Measurements from ENCODE around the gene SH2B3.
A peak's percentile ranks its signal among the peaks of the same experiment; 100 is the strongest.
"Not testable (repeated sequence)": the region's sequence is repeated elsewhere in the genome, so short reads cannot be mapped to it uniquely, and the experiment has no call there.

Gene SH2B3

DNA sequence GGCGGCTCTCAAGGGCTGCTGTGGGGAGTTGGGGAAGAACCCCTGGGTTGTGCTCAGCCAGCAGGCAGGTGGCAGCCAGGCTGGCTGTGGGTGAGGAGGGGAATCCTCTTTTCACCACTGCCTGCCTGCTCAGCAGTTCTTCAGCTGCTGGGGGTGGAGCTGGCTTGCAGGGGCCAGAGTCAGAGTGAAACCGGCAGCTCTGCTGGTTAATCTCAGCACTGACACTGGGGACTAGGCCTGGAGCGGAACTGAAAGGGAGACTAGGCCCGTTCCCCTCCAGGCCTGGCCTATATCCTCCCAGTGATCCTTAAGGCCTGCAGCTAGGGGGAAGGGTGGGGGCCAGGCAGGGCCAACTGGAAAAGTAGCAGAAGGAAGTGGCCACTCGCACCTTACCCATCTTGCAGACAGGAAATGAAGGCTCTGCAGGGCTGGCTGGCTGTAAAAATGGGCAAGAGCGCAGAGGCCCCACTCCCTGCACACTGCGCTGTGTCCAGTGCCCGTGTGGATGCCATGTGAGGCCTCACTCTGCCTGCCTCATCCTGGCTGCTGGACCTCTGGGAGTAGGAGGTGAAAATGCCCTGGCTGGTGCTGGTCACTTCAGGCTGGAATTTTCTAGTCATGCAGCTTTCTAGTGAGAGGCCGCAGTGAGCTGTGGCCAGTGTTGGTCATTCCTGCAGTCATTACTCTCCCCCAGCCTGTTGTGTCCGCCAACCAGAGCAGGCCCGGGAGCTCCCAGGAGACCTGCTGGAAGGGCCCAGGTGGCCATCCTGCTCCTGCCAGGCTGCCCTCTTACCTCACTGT lies 39.4 kb downstream of the SH2B3 start:
- DNase-seq (ENCODE audit: low spot score): peak; percentile 60

DNA sequence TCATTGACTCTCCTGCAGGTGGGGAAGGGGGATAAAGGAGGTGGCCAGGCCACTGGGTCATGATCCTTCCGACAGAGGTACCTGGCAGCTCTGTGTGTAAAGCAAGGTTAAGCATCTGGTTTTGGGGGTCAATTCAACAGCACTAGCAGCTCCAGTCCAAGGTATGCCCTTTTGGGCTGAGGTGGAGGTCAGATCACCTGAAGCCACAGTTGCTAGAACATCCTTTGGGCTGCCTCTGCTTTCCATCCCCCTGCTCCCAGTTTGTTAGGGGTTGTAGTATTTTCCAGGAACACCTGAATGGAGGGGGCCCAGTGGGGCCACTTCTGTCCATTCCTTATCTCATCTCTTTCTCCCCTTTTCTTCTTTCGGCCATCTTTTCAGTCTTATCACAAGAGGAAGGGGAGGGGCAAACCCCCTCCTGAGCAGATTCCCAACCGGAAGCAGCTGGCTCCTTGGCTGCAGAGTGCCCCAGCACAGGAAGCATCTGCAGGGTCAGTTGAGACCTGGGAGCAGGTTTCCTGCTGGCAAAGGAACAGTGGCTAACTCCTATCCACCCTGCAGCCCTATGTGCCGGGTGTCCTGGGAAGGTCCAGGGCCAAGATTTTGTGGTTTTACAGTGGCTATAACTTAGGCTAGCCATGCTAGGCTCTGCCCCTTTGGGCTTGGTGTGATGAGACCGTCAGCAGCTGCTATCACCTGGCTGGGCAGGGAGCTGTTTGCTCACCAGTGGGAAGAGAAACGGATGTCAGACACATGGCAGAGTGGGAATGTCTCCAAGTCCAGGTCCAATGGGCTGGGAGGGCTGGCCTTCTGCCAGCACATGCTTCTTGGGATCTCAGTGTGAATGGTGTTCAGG lies 40.2 kb downstream of the SH2B3 start:
- no peak for DNase-seq (ENCODE audit: low spot score)

DNA sequence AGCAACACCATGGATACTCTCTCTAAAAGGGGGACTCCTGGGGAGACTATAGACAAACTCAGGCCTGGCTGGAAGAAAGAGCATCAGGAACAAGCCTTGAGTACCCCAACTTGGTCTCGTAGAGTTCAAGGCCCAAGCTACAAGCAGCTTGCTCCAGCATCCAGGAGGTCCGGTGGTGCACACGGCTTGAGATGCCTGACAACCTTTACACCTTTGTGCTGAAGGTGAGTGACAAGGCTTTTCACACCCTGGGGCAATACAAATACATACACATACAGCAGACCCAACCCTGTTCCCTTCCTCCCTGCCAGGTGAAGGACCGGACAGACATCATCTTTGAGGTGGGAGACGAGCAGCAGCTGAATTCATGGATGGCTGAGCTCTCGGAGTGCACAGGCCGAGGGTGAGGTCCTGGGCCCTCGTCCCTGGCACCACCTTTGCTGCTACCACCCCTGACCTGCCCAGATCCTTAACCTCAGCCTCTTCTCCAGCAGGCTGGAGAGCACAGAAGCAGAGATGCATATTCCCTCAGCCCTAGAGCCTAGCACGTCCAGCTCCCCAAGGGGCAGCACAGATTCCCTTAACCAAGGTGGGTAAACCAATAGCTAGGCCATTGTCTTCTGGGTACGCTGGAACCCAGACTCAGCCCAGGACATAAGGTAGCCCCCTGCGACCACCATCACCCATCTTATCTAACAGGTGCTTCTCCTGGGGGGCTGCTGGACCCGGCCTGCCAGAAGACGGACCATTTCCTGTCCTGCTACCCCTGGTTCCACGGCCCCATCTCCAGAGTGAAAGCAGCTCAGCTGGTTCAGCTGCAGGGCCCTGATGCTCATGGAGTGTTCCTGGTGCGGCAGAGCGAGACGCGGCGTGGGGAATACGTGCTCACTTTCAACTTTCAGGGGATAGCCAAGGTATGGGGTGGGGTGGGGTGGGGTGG lies 41.2 kb downstream of the SH2B3 start:
- no peak for DNase-seq (ENCODE audit: low spot score)

DNA sequence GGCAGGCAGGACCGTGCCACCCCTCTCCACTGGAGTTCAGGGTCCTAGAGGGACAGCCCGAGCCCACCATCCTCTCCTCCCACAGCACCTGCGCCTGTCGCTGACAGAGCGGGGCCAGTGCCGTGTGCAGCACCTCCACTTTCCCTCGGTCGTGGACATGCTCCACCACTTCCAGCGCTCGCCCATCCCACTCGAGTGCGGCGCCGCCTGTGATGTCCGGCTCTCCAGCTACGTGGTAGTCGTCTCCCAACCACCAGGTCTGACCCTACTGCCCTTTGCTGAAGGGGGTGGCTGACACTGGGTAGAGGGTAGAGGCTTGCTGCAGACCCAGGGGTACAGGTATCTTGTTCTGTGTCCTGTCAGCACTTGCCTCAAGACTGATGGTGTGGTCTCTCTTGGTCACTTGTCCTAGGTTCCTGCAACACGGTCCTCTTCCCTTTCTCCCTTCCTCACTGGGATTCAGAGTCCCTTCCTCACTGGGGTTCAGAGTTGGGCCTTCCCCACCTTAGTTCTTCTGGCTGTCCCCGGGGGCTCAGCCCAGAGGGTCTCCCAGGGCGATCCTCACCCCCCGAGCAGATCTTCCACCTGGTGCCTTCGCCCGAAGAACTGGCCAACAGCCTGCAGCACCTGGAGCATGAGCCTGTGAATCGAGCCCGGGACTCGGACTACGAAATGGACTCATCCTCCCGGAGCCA lies 42.0 kb downstream of the SH2B3 start:
- DNase-seq (ENCODE audit: low spot score): no peak

DNA sequence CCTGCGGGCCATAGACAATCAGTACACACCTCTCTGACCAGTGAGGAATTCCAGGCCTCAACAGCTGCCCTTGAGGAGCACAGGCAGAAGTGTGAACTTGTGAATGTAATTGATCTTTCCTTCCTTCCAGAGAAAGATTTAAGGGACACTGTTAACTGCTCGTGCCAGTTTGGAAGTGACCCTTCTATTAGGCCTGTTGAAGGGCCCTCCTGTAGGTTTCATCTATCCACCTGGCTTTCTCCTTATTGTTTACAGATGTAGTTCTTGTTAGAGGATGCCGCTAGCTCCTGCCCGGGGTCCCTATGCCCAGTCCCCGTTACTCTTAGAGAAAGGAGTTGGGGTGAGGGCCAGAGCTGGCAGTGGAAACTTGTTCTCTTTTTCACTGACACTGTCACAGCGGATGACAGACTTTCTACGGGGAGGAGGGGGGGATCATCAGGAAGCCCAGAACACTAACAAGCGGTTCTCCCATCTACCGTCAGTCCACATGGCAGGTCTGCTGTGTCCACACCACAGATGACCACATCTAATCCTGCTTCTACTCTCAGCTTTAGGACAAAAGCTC lies 42.6 kb downstream of the SH2B3 start:
- no peak for DNase-seq (ENCODE audit: low spot score)

DNA sequence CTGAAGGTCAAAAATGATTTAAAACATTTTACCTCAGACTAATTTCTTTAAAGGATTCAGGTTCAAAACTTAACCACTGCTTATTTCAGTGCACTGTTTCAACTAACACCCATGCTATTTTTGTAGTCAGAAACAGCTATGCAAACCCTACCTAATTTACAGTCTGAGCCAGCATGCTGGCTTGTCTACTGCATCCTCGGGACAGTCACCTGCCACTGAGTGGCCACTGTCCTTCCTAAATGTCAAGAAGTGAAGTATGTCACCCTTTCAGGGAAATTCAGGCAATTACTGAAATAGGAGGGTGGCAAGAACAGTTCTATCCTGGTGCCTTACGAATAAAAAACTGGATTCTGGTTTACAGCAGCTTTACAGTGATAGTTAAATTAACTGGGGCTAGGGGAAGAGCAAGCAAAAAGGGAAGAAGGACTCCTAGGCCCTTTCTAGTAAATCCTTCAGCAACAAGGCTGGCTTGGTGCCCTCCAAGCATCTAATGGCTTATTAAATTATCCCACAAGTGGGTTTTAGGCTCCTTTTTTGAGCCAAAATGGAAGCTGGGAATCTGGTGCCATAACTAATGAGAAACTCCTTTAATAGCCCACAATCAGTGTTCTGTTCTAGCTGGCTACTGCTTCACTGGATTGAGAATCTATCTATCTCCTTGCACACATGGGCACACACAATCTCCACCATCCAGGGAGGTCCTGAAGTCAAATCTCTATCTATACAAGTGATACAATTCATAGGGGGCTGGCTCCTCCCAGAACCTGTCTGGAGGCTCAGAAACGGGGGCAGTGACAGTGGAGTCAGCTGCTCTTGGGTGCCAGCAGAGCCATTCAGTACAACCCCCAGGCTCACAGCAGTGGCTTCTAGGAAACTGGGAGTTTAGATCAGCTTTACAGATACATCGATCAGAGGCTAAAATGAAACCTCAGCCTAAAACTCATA lies 43.4 kb downstream of the SH2B3 start:
- no peak for DNase-seq (ENCODE audit: low spot score)

DNA sequence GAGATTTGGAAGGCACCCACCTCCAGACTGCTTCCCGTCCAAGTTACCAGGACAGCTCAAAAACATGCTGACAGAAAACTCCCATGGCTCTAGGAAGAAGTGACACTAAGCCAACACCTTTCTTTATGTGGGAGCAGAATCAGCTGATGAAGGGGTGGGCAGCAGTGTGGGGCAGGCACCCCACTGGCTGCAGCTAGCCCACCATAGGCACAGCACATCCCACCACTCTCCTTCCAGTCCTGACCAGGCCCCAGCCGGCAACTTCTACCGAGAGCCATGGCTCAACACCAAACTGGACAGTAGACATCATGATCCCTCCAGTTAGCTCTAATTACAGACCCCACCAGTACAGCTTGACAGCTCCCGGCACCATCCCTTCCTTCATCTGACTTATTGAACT lies 45.0 kb downstream of the SH2B3 start:
- no peak for DNase-seq (ENCODE audit: low spot score)

DNA sequence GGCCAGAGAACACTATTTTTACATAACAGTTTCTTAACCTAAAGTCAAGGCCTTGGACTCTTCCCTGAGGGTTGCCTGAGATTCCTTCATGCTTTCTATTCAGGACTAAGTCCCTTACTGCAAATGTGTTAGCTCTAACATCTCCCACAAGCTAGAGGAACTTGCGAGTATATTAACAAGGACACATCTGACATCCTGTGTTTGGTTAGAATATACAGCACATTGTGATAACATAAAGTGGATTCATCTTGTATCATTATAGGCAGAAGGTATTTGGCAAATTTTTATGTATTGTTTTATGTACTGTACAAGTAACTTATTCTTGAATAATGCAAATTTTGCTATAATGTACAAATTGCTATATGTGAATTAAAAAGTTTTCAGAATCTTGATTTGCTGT lies 45.5 kb downstream of the SH2B3 start:
- no peak for DNase-seq (ENCODE audit: low spot score)

DNA sequence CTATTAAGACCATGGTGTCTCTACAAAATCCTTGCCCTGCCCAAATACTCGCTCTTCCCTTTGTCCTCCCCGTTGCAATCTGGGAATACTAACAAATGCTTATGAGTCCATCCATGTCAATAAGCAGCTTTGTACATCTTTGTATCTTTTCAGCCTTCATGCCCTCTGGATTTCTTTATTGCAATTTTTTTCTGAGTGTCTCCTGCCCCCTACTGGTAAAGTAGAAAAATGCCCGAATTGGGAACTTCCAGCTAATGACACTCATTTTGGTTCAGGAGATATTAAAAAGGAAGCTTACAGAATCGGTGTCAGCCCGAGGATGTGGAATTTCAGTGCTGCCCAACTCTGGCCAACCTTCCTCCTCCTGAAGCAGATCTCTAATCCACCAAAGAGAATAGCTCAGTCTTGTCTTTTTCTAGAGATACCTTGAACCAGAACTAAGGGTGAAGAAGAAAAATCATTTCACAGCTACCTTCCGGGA lies 46.0 kb downstream of the SH2B3 start:
- DNase-seq (ENCODE audit: low spot score): no peak

DNA sequence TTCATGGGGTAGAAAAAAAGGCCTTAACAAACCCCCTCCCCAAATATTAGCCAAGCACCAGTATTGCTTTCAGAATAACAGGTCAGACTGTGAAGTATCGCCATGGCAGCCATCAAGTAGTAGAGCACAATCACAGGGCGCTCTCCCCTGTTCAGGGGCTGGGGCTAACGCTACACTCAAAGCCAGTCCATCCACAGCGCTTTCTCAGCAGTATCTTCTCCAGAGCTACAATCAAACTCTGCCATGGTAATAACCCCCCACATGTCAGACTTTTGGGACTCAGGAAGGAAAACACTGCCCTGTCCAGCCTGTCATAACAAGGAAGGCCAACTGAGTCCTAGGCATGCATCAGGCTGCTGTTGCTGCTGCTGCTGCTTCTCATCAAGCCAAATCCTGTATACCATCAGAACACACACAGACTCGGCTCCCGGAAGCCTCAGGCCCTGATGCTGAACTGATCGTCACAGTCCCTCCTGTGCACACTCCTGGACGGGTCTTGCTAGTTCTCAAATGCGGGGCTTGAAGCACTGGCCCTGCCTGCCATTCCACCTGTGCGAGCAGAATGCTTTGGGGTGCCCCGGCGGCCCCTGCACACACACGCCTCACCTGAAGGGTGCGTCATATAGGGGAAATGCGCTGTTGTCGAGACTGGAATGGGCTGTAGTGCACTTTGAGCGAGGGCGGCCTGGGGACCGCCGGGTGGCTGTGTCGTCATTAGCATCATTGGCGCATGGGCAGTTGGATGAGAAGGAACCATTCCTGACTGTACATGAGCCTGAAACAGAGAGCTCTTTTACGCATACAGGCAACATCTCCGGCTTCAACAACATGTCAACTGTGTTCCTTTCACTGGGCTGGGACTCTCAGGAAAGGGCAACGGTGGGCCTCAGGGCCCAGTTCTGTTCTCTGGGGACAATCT lies 47.6 kb downstream of the SH2B3 start:
- DNase-seq (ENCODE audit: low spot score): no peak

DNA sequence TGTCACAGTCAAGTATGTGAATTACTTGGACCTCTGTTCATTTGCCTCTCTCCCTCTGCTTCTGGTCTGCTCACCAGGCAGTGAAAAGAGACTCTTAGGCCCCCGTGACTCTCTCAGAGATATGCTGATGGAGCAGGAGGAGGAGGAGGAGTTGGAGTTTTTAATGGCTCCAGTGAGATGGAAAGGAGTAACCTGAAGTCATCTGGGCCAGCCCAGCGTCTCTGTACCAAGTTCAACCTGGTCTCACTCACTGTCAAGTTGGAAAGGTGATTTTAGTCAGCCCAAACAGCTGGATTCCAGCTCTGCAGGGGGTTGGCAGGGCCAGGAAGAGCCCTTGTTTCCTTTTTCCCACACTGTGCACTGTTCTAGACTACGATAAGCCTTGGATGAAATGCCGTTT lies 48.6 kb downstream of the SH2B3 start:
- DNase-seq (ENCODE audit: low spot score): no peak

DNA sequence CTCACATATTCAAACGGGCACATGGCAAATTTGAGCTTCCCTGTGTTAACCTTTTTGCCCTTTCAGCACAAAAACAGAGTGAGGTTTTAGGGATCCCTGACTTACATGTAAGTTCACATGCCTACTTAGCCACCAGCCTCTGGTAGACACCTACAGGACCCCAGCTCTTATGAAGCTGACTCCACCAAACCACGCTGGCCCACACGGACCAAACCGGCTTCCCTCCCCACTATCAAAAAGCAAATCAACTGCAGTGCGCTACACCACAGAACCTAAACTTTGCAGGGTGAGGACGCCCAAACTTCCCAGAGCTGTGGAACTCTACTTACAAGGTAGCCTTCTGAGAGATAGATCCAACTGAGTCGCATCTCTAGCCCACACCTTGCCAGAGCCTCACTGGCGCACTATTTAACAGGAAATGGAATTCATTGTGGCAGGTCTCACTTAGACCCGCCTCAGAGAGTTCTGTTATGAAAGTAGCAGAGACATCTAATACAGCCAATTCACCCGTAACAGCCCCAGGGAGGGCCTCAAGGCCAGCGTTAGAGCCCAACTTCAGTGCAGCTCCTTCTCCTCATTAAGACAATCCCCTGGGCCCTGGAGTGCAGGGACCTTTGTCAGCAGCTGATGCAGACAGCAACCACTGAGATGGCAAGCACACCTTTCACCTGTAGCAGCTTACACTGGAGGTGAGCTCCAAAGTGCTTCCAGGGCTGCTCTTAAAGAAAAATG lies 49.2 kb downstream of the SH2B3 start:
- DNase-seq (ENCODE audit: low spot score): no peak

DNA sequence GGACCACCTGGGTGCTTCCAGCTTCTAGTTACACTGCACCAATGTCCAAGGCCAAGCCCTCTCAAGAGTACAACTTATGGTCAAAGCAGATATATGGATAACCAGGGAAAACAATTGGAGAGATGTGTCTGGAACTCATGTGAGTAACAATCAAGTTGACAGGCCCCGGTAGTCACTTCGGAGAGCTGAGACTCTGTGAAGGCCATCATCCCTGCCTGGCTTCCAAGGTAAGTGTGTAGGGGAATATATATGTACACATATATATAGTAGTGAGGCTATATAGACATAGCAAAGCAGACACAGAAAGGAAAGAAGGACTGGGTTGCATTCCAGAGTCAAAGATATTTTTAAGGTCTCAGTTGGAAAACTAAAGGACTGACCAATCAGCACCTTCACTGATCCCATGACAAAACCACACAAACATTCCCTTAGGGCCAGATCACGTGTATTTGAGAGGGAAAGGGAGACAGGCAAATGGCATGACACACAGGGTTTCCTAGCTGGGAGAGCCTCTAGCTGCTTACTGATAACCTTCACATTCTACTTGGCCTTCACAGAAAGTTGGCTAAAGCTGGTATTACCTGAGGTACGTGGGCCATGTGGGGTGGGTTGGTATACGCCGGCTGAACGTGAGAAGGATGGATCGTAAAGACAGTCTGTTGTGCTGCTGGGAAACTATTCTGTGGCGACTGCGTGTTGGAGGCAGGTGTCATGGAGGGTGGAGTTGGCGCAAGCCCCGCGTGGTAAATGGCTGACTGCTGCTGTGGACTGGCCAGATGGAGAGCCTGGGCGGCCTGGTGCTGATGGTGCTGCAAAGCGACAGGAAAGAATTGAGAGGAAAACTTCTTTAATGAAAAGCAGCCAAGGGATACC lies 50.0 kb downstream of the SH2B3 start:
- DNase-seq (ENCODE audit: low spot score): peak; percentile 87

DNA sequence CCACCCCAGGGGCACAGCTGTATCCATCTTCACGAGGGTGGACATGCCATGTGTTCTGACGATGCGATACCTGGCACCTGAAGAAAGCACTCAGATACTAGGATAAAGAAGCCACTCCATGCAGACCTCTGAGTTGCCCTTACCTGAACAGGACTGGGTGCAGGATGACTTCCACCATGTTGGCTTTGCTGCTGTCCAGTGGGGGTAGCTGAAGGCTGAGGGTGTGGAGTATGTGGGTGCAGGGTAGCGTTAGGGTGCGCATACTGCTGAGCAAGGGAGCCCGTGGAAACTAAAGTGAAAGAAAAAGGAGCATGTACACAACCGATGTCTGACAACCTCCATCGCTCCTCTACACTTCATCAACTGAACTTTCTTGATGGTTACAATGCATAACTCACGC lies 51.3 kb downstream of the SH2B3 start:
- no peak for DNase-seq (ENCODE audit: low spot score)

DNA sequence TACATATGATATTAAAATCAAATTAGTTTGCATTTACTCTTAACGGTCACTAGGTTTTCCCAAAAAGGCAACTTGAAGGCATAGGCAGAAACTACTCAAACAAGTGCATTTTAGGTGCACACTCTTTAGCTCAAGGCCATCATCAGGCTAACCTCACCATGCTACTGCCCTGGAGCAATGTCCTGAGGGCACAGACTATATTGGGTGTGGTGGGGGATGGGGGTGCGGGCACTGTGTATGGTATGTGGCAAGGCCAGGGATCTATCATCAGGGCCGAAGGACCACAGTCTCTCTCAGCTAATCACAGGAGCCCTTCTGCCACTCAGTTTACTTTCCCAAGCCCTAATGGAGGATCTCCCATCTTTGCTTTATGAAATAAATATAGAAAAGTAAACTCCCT lies 51.9 kb downstream of the SH2B3 start:
- DNase-seq (ENCODE audit: low spot score): no peak

DNA sequence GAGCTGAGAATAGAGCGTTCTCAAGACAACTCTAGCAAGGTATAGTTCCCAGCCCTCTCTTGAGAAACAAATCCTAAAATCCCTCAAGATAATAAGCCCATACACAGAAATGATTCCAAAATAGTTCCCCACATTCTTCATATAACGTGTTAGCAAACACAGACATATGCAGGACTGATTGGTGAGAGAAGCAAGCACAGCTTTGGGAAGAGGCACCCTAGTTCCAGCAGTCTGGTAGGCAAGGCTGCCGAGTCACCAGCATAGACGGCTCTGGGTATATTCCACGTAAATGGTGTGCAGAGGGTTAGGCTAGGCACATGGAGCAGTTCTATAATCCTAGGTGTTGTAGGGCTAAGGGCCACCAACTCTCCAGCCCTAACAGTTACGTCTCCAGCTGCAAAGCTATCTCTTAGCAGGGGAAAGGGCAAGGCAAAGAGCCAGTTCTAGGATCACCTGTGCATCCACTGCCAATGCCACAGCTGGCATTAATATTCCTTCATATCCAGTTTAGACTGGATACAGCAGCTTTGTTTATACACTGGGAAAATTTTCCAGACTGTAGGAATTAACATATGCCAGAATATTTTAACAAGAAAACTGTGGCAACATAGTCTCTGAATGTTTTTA lies 52.9 kb downstream of the SH2B3 start:
- DNase-seq (ENCODE audit: low spot score): no peak

DNA sequence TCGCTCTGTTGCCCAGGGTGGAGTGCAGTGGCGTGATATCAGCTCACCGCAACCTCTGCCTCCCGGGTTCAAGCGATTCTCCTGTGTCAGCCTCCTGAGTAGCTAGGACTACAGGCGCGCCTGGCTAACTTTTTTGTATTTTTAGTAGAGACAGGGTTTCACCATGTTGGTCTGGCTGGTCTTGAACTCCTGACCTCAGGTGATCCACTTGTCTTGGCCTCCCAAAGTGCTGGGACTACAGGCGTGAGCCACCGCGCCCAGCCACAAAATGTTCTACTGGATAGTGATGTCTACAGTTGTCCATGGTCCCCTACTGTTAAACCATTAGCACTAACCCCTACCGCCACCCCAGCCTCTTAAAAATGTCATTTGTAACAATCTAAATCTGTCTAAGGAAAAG lies 54.4 kb downstream of the SH2B3 start:
- not testable (repeated sequence) for DNase-seq (ENCODE audit: low spot score)

Data from hepatic stellate cell (primary cell).